A549 (cell line): ENCODE measurements around the gene INTS14. TPM values are rescaled to one million over a fixed set of nuclear protein-coding genes. Genes with fewer than 3 reads are reported as not detected.

Experiments used
- ATAC-seq, 2 experiments: fragments of 200-7000 bp in 1 of 2; fragments of >200 bp in 1 of 2; cut with Nextera tagmentation in 1 of 2; cut with Tn5 transposase in 1 of 2; 3 replicates each; pipeline versions ENCODE4 v1.8.0 to v1.9.1; 2018 to 2020; ENCODE audit warnings: mild to moderate bottlenecking in 1 of 2, moderate library complexity in 1 of 2
- CTCF ChIA-PET: fragments of 300-600 bp; sonication (Branson Sonifier 250); formaldehyde crosslinking; extraction: SDS; loops from one replicate; lab custom pipeline; 2021; ENCODE audit warnings: antibody characterized with exemption, inconsistent platforms; lab: Yijun Ruan, JAX
- POLR2A ChIA-PET: fragments of 350-600 bp; formaldehyde crosslinking; extraction: SDS; loops from one replicate; lab custom pipeline; 2021; ENCODE audit warnings: antibody characterized with exemption, inconsistent platforms; lab: Yijun Ruan, JAX
- DNase-seq, 2 experiments: peaks; one replicate each; pipeline versions ENCODE4 v3.0.0 to v3.0.0-alpha.2; 2011 to 2016; ENCODE audit warnings: low read depth in 1 of 2, low spot score in 1 of 2
- FAIRE-seq: peaks from 2 replicates; lab custom pipeline; 2011; peaks lifted over from hg19 to GRCh38; lab: Jason Lieb, UNC
- H3K27ac ChIP-seq, 2 experiments: fragments of >200 bp; sonication (Bioruptor Twin); formaldehyde crosslinking; 3 replicates each; pipeline ENCODE4 v1.5.1; 2016 to 2017
- H3K4me1 ChIP-seq: fragments of >200 bp; sonication (Bioruptor Twin); formaldehyde crosslinking; 3 replicates; pipeline ENCODE4 v1.6.1; 2016
- H3K4me2 ChIP-seq: fragments of >200 bp; sonication (Bioruptor Twin); formaldehyde crosslinking; 3 replicates; pipeline ENCODE4 v1.6.1; 2016
- H3K4me3 ChIP-seq: fragments of >200 bp; sonication (Bioruptor Twin); formaldehyde crosslinking; 3 replicates; pipeline ENCODE4 v1.5.1; 2016
- H3K9me3 ChIP-seq: fragments of >200 bp; sonication (Bioruptor Twin); formaldehyde crosslinking; 3 replicates; pipeline ENCODE4 v1.6.1; 2016
- ATOH8 ChIP-seq: fragments of 250-450 bp; sonication (Bioruptor Pico); IDR thresholded peaks from 2 replicates; pipeline ENCODE4 v1.5.0; 2020; ENCODE audit warnings: low read depth, mild to moderate bottlenecking, moderate library complexity
- BCL3 ChIP-seq: fragments of >200 bp; sonication (Bioruptor Twin); formaldehyde crosslinking; IDR thresholded peaks from 3 replicates; pipeline ENCODE4 v1.6.1; 2016
- CBX2 ChIP-seq: fragments of 200-600 bp; sonication (generic); IDR thresholded peaks from 2 replicates; pipeline ENCODE4 v1.6.1; 2016; ENCODE audit warnings: low read depth, mild to moderate bottlenecking, borderline replicate concordance
- CEBPB ChIP-seq, 2 experiments: fragments of >200 bp in 1 of 2; sonication (Bioruptor Twin) in 1 of 2; formaldehyde crosslinking in 1 of 2; IDR thresholded peaks; 2 replicates each; pipeline ENCODE4 v1.6.1; 2012 to 2016
- CHD2 ChIP-seq: fragments of 150-350 bp; IDR thresholded peaks from 2 replicates; pipeline ENCODE4 v1.6.1; 2014; ENCODE audit warnings: low read length; ENCODE audit not compliant: partially characterized antibody
- GATA3 ChIP-seq: IDR thresholded peaks from 2 replicates; pipeline ENCODE4 v1.6.1; 2012; ENCODE audit warnings: borderline replicate concordance
- HES2 ChIP-seq: fragments of >200 bp; sonication (Bioruptor Twin); formaldehyde crosslinking; IDR thresholded peaks from 2 replicates; pipeline ENCODE4 v1.6.1; 2016
- HOXA7 ChIP-seq: fragments of 250-450 bp; sonication (Bioruptor Pico); IDR thresholded peaks from 2 replicates; pipeline ENCODE4 v1.5.0; 2020; ENCODE audit warnings: mild to moderate bottlenecking, moderate library complexity
- HOXB13 ChIP-seq: fragments of 250-450 bp; sonication (Bioruptor Pico); IDR thresholded peaks from 2 replicates; pipeline ENCODE4 v1.5.0; 2020; ENCODE audit warnings: low read depth, mild to moderate bottlenecking, moderate library complexity
- HOXB5 ChIP-seq: fragments of 250-450 bp; sonication (Bioruptor Pico); IDR thresholded peaks from 2 replicates; pipeline ENCODE4 v1.5.0; 2020; ENCODE audit warnings: mild to moderate bottlenecking, moderate library complexity
- MAZ ChIP-seq: fragments of 150-350 bp; IDR thresholded peaks from 2 replicates; pipeline ENCODE4 v1.6.1; 2014; ENCODE audit warnings: antibody characterized with exemption, low read depth, low read length, borderline replicate concordance
- NPAS2 ChIP-seq: fragments of 250-450 bp; sonication (Bioruptor Pico); IDR thresholded peaks from 2 replicates; pipeline ENCODE4 v1.8.0; 2022; ENCODE audit warnings: mild to moderate bottlenecking, moderate library complexity, borderline replicate concordance
- PBX3 ChIP-seq: IDR thresholded peaks from 2 replicates; pipeline ENCODE4 v1.6.1; 2012
- RAD21 ChIP-seq, 2 experiments: fragments of >200 bp in 1 of 2; sonication (Bioruptor Twin) in 1 of 2; formaldehyde crosslinking in 1 of 2; IDR thresholded peaks in 1 of 2; conservative IDR thresholded peaks in 1 of 2; 2 replicates in 1 of 2; 3 replicates in 1 of 2; pipeline ENCODE4 v1.6.1; 2012 to 2018; ENCODE audit warnings: inconsistent platforms in 1 of 2
- RARB ChIP-seq: fragments of 250-450 bp; sonication (Bioruptor Pico); IDR thresholded peaks from 2 replicates; pipeline ENCODE4 v1.8.0; 2021; ENCODE audit warnings: mild to moderate bottlenecking, moderate library complexity
- RCOR1 ChIP-seq: fragments of 150-350 bp; IDR thresholded peaks from 2 replicates; pipeline ENCODE4 v1.6.1; 2014; ENCODE audit warnings: antibody characterized with exemption, low read length, low read depth
- REST ChIP-seq: fragments of 200-600 bp; sonication (generic); IDR thresholded peaks from 2 replicates; pipeline ENCODE4 v1.6.1; 2016; ENCODE audit warnings: antibody characterized with exemption, mild to moderate bottlenecking, moderate library complexity
- TFCP2L1 ChIP-seq: fragments of 250-450 bp; sonication (Bioruptor Pico); IDR thresholded peaks from 2 replicates; pipeline ENCODE4 v1.5.0; 2021; ENCODE audit warnings: mild to moderate bottlenecking
- ZSCAN20 ChIP-seq: fragments of 250-450 bp; sonication (Bioruptor Pico); IDR thresholded peaks from 2 replicates; pipeline ENCODE4 v1.8.0; 2022; ENCODE audit warnings: mild to moderate bottlenecking, moderate library complexity
- WGBS: methylation state at CpG from one replicate; pipeline ENCODE4 v1.1.6; 2017; ENCODE audit errors: missing lambda C conversion rate; 5-methylcytosine and 5-hydroxymethylcytosine counted together
- polyA plus RNA-seq, 4 experiments: library from polyadenylated mRNA; depleted of rRNA in 3 of 4; stranded (reverse); fragments of >200 nt; fragmentation: RNase III in 1 of 4; extraction: RNeasy Plus Mini Kit Qiagen cat#74134 plus additional on column Dnase treatment in 1 of 4; gene quantifications; 2 replicates in 3 of 4; 3 replicates in 1 of 4; pipeline ENCODE4 v1.2.3, GENCODE V29; 2011 to 2017

INTS14 gene
- polyA plus RNA-seq, 2 of the 4 experiments (the other 2 are of a cell fraction): 38.1 to 82.1 TPM

- Histone ChIP-seq H3K9me3 (no peaks in the 10 kb centered on the region), H3K4me2 (no peak overlapping the region), H3K4me1 (peaks cover 12% of the 10 kb centered on the region), H3K4me3 (no peak overlapping the region), H3K27ac (no peak overlapping the region)
- no peak for DNase-seq
- POLR2A ChIA-PET: no interaction called here
- no peak; a peak in 1 of 6 replicates for ATAC-seq
- CTCF ChIA-PET: interaction anchor here (1.2 to 8.0 kb wide), 5 partner anchors 8 to 196 kb away, joined by 4 to 106 read pairs (median 6); partner anchors contain the start of genes INTS14 and SLC24A1
- TF ChIP-seq CBX2 (no peak), NPAS2 (CRISPR knock-in tag) (no peak), MAZ (no peak), RARB (CRISPR knock-in tag) (no peak), CEBPB (IDR thresholded peaks at IDR 0.05) (no peak), ATOH8 (CRISPR knock-in tag) (no peak), GATA3 (no peak), HOXA7 (CRISPR knock-in tag) (no peak), RAD21 (conservative IDR thresholded peaks at IDR 0.05 in 1 of 2, IDR thresholded peaks at IDR 0.05 in 1 of 2) (no peak), BCL3 (no peak)
- 67% methylated on average over 4 of the region's 4 CpGs for WGBS
- FAIRE-seq: no peak
Observed at GRCh38 chr15:65632780-65633375, 21.9 kb upstream of the INTS14 start.

- Histone ChIP-seq H3K4me1 (peaks cover 12% of the 10 kb centered on the region), H3K27ac (no peak overlapping the region), H3K4me2 (no peak overlapping the region), H3K9me3 (no peaks in the 10 kb centered on the region), H3K4me3 (no peak overlapping the region)
- DNase-seq (no peak), ATAC-seq (no peak), FAIRE-seq (no peak)
- no peak for TF ChIP-seq CBX2
- no peak for TF ChIP-seq HOXB5 (CRISPR knock-in tag)
- no peak for TF ChIP-seq GATA3
- TF ChIP-seq HOXB13 (CRISPR knock-in tag): no peak
- TF ChIP-seq ZSCAN20: no peak
- no peak for TF ChIP-seq ATOH8 (CRISPR knock-in tag)
- no peak for TF ChIP-seq RCOR1
- no peak for TF ChIP-seq NPAS2 (CRISPR knock-in tag)
- TF ChIP-seq PBX3: no peak
- TF ChIP-seq REST: no peak
- TF ChIP-seq HES2: no peak
- TF ChIP-seq CHD2: no peak
- no peak for TF ChIP-seq TFCP2L1 (CRISPR knock-in tag)
- WGBS: 95% methylated on average over 6 of the region's 6 CpGs
- ChIA-PET CTCF (interaction anchor here (1.7 to 3.2 kb wide), 3 partner anchors 20 to 167 kb away, joined by 3 to 14 read pairs (median 4); partner anchors contain the start of gene INTS14), POLR2A (interaction anchor here (1.1 kb wide), 1 partner anchor 21 kb away, joined by 3 read pairs; the partner anchor contains the start of gene INTS14)
Observed at GRCh38 chr15:65631503-65631902, 20.6 kb upstream of the INTS14 start.
